Trophoblast cell (in vitro differentiated cells and primary cell): ENCODE data around the gene PDILT.

Experiments used
- DNase-seq, 2 donors: peaks; one replicate each; pipeline ENCODE4 v3.0.0-alpha.2; 2016
- H2AFZ ChIP-seq: 2 replicates; pipeline ENCODE4 v1.6.1; 2013; ENCODE audit warnings: low read length, moderate library complexity, mild to moderate bottlenecking; ENCODE audit not compliant: insufficient read depth, poor library complexity
- H2AK5ac ChIP-seq: 2 replicates; pipeline ENCODE4 v1.6.1; 2013; ENCODE audit warnings: mild to moderate bottlenecking, low read length
- H2BK120ac ChIP-seq: 2 replicates; pipeline ENCODE4 v1.6.1; 2013; ENCODE audit warnings: low read length, mild to moderate bottlenecking, moderate library complexity; ENCODE audit not compliant: insufficient read depth, poor library complexity
- H2BK12ac ChIP-seq: 2 replicates; pipeline ENCODE4 v1.6.1; 2013; ENCODE audit warnings: mild to moderate bottlenecking, low read length, moderate library complexity
- H2BK5ac ChIP-seq: 2 replicates; pipeline ENCODE4 v1.6.1; 2013; ENCODE audit warnings: low read length, low read depth, moderate library complexity, mild to moderate bottlenecking; ENCODE audit not compliant: poor library complexity
- H3K14ac ChIP-seq: 2 replicates; pipeline ENCODE4 v1.6.1; 2013; ENCODE audit warnings: mild to moderate bottlenecking, low read length
- H3K18ac ChIP-seq: 2 replicates; pipeline ENCODE4 v1.6.1; 2013; ENCODE audit warnings: mild to moderate bottlenecking, low read length
- H3K23ac ChIP-seq: 2 replicates; pipeline ENCODE4 v1.6.1; 2013; ENCODE audit warnings: low read length
- H3K27ac ChIP-seq: 2 replicates; pipeline ENCODE4 v1.5.1; 2013; ENCODE audit warnings: low read depth, mild to moderate bottlenecking, inconsistent platforms, low read length, moderate library complexity
- H3K27me3 ChIP-seq: 2 replicates; pipeline ENCODE4 v1.6.1; 2013; ENCODE audit warnings: inconsistent platforms, mild to moderate bottlenecking, low read length, moderate library complexity; ENCODE audit not compliant: insufficient read depth
- H3K36me3 ChIP-seq, 2 experiments: 1 replicate in 1 of 2; 2 replicates in 1 of 2; pipeline ENCODE4 v1.6.1; 2013; ENCODE audit warnings: low read length in 2 of 2, mild to moderate bottlenecking in 2 of 2, moderate library complexity in 1 of 2; ENCODE audit not compliant: insufficient read depth in 2 of 2, control insufficient read depth in 1 of 2
- H3K4ac ChIP-seq: 2 replicates; pipeline ENCODE4 v1.6.1; 2013; ENCODE audit warnings: low read depth, mild to moderate bottlenecking, low read length, moderate library complexity
- H3K4me1 ChIP-seq, 2 experiments: 1 replicate in 1 of 2; 2 replicates in 1 of 2; pipeline ENCODE4 v1.6.1; 2013; ENCODE audit warnings: low read length in 2 of 2, mild to moderate bottlenecking in 2 of 2, moderate library complexity in 1 of 2; ENCODE audit not compliant: insufficient read depth in 2 of 2, control insufficient read depth in 1 of 2
- H3K4me2 ChIP-seq: 2 replicates; pipeline ENCODE4 v1.6.1; 2013; ENCODE audit warnings: inconsistent platforms, mild to moderate bottlenecking, low read length, moderate library complexity
- H3K4me3 ChIP-seq: 2 replicates; pipeline ENCODE4 v1.5.1; 2013; ENCODE audit warnings: mild to moderate bottlenecking, low read depth, low read length, inconsistent platforms
- H3K79me1 ChIP-seq: one replicate; pipeline ENCODE4 v1.6.1; 2013; ENCODE audit warnings: low read length
- H3K79me2 ChIP-seq: 2 replicates; pipeline ENCODE4 v1.6.1; 2013; ENCODE audit warnings: low read length, mild to moderate bottlenecking; ENCODE audit not compliant: control insufficient read depth, insufficient read depth, poor library complexity
- H3K9ac ChIP-seq: 2 replicates; pipeline ENCODE4 v1.6.1; 2013; ENCODE audit warnings: mild to moderate bottlenecking, low read length
- H3K9me3 ChIP-seq: 2 replicates; pipeline ENCODE4 v1.6.1; 2013; ENCODE audit warnings: low read depth, mild to moderate bottlenecking, control low read depth, inconsistent platforms, low read length; ENCODE audit not compliant: insufficient read depth
- H4K12ac ChIP-seq: 2 replicates; pipeline ENCODE4 v1.6.1; 2013; ENCODE audit warnings: low read depth, mild to moderate bottlenecking, low read length, moderate library complexity
- H4K8ac ChIP-seq: 2 replicates; pipeline ENCODE4 v1.6.1; 2013; ENCODE audit warnings: low read depth, mild to moderate bottlenecking, low read length, moderate library complexity
- H4K91ac ChIP-seq: one replicate; pipeline ENCODE4 v1.6.1; 2013; ENCODE audit warnings: low read depth, mild to moderate bottlenecking, low read length, moderate library complexity
- WGBS: extraction: QIAGEN DNeasy Blood & Tissue Kit; methylation state at CpG from one replicate; pipeline ENCODE4 v1.1.7; 2013; ENCODE audit warnings: missing lambda C conversion rate; ENCODE audit not compliant: insufficient read length, insufficient coverage; ENCODE audit errors: extremely low coverage; 5-methylcytosine and 5-hydroxymethylcytosine counted together

The PDILT gene

DNA sequence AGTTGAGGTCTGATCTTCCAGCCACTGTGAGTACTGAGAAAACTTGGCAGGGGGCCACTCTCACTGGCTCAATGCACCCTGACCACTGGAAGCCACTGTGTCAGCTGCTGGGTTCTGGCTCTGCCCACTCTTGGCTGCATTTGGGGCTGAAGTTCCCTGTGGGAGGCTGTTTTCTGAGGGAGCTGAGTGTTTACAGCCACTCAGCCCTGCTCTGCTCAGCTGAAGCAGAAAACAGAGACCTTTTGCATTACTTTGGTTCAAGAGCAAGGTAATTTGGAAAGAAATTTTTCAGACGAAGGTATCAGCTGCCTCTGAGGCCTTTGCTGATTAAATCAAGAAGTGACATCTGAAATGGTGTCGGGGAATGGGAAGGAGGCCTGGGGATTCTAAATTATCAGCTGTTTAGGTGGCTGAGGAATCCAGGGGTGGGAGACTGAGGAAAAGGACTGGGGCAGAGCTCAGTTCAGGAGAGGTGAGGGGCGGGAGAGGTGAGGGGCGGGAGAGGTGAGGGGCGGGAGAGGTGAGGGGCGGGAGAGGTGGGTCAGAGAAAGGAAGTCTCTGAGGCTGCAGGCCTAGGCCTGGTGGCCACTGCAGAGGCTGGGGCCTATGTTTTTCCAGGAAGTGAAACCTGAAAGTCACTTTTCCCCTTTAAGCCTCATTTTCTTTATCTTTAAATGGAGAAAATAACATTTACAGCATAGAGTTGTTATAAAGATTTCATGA, 5.0 kb upstream of the PDILT start, which contains the start of gene ACSM5:
TSS of gene ACSM5 (plus strand) at position 137 of the 723 bp plus-strand sequence. CDS start 1,951 bp downstream, outside the sequence.
- H3K4me2 ChIP-seq: no peak within 1 kb of the TSS
- no peak within 1 kb of the TSS for H3K9ac ChIP-seq
- no peaks in the 10 kb centered on the region for H3K36me3 ChIP-seq
- H4K8ac ChIP-seq: no peak within 1 kb of the TSS
- no CpG with 5 or more reads among the region's 6 CpGs for WGBS
- no peak within 1 kb of the TSS for H3K23ac ChIP-seq
- no peak within 1 kb of the TSS for H3K18ac ChIP-seq
- H3K4ac ChIP-seq: no peak within 1 kb of the TSS
- no peak within 1 kb of the TSS for H2BK120ac ChIP-seq
- no peak for DNase-seq
- H3K9me3 ChIP-seq: no peaks in the 10 kb centered on the region
- H2BK12ac ChIP-seq: no peak within 1 kb of the TSS
- peak within 1 kb of the TSS; percentile 80 for H4K12ac ChIP-seq
- H3K79me2 ChIP-seq: no peaks in the 10 kb centered on the region
- H3K14ac ChIP-seq: no peak within 1 kb of the TSS
- no peak within 1 kb of the TSS for H2BK5ac ChIP-seq
- H2AFZ ChIP-seq: no peak within 1 kb of the TSS
- H3K4me1 ChIP-seq: no peaks in the 10 kb centered on the region
- H3K4me3 ChIP-seq: no peak within 1 kb of the TSS
- H2AK5ac ChIP-seq: no peak within 1 kb of the TSS
- H3K79me1 ChIP-seq: no peaks in the 10 kb centered on the region
- no peaks in the 10 kb centered on the region for H3K27me3 ChIP-seq
- no peak within 1 kb of the TSS for H3K27ac ChIP-seq
- H4K91ac ChIP-seq: no peak within 1 kb of the TSS

DNA sequence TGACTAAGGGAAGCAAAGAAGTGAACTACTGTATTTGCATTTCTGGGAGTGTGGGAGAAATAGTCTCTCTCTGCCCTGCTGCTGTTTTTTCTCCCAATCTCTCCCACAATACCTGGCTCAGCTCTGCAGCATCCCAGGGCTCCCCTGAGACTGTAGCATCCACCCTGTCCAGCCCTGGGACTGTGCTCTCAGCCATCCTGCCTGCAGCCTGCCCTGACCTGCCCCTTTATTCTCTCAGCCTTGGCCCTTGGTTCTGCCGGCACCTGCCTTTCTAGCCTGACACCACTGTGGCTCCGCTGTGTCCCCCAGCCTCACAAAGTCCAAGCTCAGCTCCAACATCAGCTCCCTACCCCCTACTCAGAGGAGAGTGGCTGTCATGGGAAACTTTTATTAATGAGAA, 1.9 kb downstream of the PDILT start:
- no peak overlapping the region for H4K12ac ChIP-seq
- WGBS: no CpG with 5 or more reads among the region's 2 CpGs
- H3K4me1 ChIP-seq: peaks cover 0 to 2% of the 10 kb centered on the region in 2 experiments
- no peak overlapping the region for H4K8ac ChIP-seq
- H2AFZ ChIP-seq: no peak overlapping the region
- no peaks in the 10 kb centered on the region for H3K27me3 ChIP-seq
- no peak overlapping the region for H3K27ac ChIP-seq
- no peak overlapping the region for H3K14ac ChIP-seq
- no peaks in the 10 kb centered on the region for H3K9me3 ChIP-seq
- H3K18ac ChIP-seq: no peak overlapping the region
- H3K4me2 ChIP-seq: no peak overlapping the region
- no peak overlapping the region for H3K23ac ChIP-seq
- H2BK120ac ChIP-seq: no peak overlapping the region
- H4K91ac ChIP-seq: no peak overlapping the region
- no peak overlapping the region for H3K4me3 ChIP-seq
- H3K36me3 ChIP-seq: no peaks in the 10 kb centered on the region
- H3K79me2 ChIP-seq: no peaks in the 10 kb centered on the region
- no peak overlapping the region for H2BK5ac ChIP-seq
- H3K79me1 ChIP-seq: no peaks in the 10 kb centered on the region
- H3K9ac ChIP-seq: no peak overlapping the region
- no peak overlapping the region for H2AK5ac ChIP-seq
- no peak overlapping the region for H2BK12ac ChIP-seq
- no peak for DNase-seq
- no peak overlapping the region for H3K4ac ChIP-seq

DNA sequence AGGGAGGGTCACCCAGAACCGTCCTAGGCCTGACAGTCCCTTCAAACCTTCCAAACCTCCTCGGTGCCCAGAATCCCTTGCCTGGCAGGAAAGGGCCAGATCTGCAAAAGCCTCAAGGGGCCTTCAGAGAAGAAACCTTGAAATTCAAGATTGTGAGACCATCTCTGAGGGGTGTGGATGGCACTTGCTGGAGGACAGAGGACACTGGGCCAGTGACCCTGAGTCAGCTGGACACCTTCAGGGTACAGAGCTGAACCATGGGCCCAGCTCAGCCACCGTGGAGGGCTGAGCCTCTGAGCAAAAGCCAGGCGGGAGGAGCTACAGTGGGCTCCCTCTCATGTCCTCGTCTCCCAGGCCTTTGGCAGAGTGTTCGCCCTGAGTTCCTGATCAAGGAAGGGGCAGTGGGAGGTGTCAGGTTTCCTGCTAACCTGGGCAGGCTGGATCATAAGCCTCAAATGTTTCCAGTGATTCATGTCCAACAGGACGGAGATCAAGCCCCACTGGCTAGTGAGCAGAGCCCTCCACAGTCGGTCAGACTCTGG, 3.0 kb downstream of the PDILT start:
- no CpG with 5 or more reads among the region's 8 CpGs for WGBS
- no peak overlapping the region for H2BK120ac ChIP-seq

DNA sequence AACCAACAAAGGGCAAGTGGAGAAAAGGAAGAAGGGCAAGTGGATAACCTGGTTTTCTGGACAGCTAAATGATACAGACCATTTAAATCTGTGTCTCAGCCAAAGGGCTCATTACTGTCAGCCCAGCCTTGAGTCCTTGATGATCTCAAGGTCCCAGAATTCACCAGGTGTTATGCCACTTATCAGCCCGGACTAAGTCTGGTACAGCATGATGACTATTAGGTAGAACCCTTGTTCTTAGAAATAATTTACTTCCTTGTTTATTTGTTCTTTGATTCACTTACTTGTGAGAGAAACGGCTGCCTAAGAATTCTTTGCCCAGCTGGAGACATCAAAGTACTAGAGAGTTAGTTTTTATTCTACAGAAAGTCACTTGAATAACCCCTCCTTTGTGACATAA, 3.5 kb downstream of the PDILT start:
- no peaks in the 10 kb centered on the region for H3K27me3 ChIP-seq
- H3K9ac ChIP-seq: no peak overlapping the region
- H3K23ac ChIP-seq: no peak overlapping the region
- no peak overlapping the region for H3K14ac ChIP-seq
- H4K12ac ChIP-seq: no peak overlapping the region
- DNase-seq: no peak
- H4K8ac ChIP-seq: no peak overlapping the region
- H3K79me1 ChIP-seq: no peaks in the 10 kb centered on the region
- H2AFZ ChIP-seq: no peak overlapping the region
- H3K4me1 ChIP-seq: peaks cover 0 to 2% of the 10 kb centered on the region in 2 experiments
- H3K18ac ChIP-seq: no peak overlapping the region
- H3K4me3 ChIP-seq: no peak overlapping the region
- no peak overlapping the region for H2BK12ac ChIP-seq
- H2BK5ac ChIP-seq: no peak overlapping the region
- no peaks in the 10 kb centered on the region for H3K9me3 ChIP-seq
- no peaks in the 10 kb centered on the region for H3K79me2 ChIP-seq
- H4K91ac ChIP-seq: no peak overlapping the region
- no peaks in the 10 kb centered on the region for H3K36me3 ChIP-seq
- no peak overlapping the region for H2BK120ac ChIP-seq
- no peak overlapping the region for H3K27ac ChIP-seq
- no CpG with 5 or more reads among the region's 2 CpGs for WGBS
- H3K4me2 ChIP-seq: no peak overlapping the region
- no peak overlapping the region for H3K4ac ChIP-seq
- no peak overlapping the region for H2AK5ac ChIP-seq

More for the DNA sequence above, 3.0 kb downstream of the PDILT start:
- no peak overlapping the region for H4K8ac ChIP-seq
- H2AK5ac ChIP-seq: no peak overlapping the region
- no peak overlapping the region for H3K4me2 ChIP-seq
- no peaks in the 10 kb centered on the region for H3K79me1 ChIP-seq
- H3K27me3 ChIP-seq: no peaks in the 10 kb centered on the region
- H3K4me1 ChIP-seq: peaks cover 0 to 2% of the 10 kb centered on the region in 2 experiments
- no peaks in the 10 kb centered on the region for H3K9me3 ChIP-seq
- no peak overlapping the region for H3K23ac ChIP-seq
- no peak overlapping the region for H3K27ac ChIP-seq
- no peak overlapping the region for H2BK5ac ChIP-seq
- no peak overlapping the region for H4K91ac ChIP-seq
- no peak overlapping the region for H3K18ac ChIP-seq
- H3K36me3 ChIP-seq: no peaks in the 10 kb centered on the region
- H2AFZ ChIP-seq: no peak overlapping the region
- no peak overlapping the region for H2BK12ac ChIP-seq
- no peak overlapping the region for H3K14ac ChIP-seq
- H3K4ac ChIP-seq: no peak overlapping the region
- DNase-seq: no peak
- no peak overlapping the region for H3K4me3 ChIP-seq
- no peak overlapping the region for H4K12ac ChIP-seq
- no peaks in the 10 kb centered on the region for H3K79me2 ChIP-seq
- H3K9ac ChIP-seq: no peak overlapping the region
